T-helper 1 cell treated with Interleukin-12 subunit alpha and Interleukin-12 subunit beta and Interleukin-4 antibody, amounts not matched to agents 30 μg/mL and 1 μg/mL, for 36 hours (primary cell): ENCODE results near the gene NFE2L3.
"Not testable (repeated sequence)": the region's sequence is repeated elsewhere in the genome, so short reads cannot be mapped to it uniquely, and the experiment has no call there.

Source experiments
- H3K27ac Mint-ChIP-seq: one replicate; pipeline ENCODE4 v1.8.0; 2021; ENCODE audit warnings: mild to moderate bottlenecking, mixed read lengths
- H3K27me3 Mint-ChIP-seq: one replicate; pipeline ENCODE4 v1.8.0; 2021; ENCODE audit warnings: low read depth, mixed read lengths
- H3K36me3 Mint-ChIP-seq: one replicate; pipeline ENCODE4 v1.8.0; 2021; ENCODE audit warnings: low read depth, mixed read lengths
- H3K4me1 Mint-ChIP-seq: one replicate; pipeline ENCODE4 v1.8.0; 2021; ENCODE audit warnings: low read depth, mixed read lengths
- H3K4me3 Mint-ChIP-seq: one replicate; pipeline ENCODE4 v1.8.0; 2021; ENCODE audit warnings: mild to moderate bottlenecking, moderate library complexity, mixed read lengths
- H3K9me3 Mint-ChIP-seq: one replicate; pipeline ENCODE4 v1.8.0; 2021; ENCODE audit warnings: mixed read lengths

The NFE2L3 gene, protein sequence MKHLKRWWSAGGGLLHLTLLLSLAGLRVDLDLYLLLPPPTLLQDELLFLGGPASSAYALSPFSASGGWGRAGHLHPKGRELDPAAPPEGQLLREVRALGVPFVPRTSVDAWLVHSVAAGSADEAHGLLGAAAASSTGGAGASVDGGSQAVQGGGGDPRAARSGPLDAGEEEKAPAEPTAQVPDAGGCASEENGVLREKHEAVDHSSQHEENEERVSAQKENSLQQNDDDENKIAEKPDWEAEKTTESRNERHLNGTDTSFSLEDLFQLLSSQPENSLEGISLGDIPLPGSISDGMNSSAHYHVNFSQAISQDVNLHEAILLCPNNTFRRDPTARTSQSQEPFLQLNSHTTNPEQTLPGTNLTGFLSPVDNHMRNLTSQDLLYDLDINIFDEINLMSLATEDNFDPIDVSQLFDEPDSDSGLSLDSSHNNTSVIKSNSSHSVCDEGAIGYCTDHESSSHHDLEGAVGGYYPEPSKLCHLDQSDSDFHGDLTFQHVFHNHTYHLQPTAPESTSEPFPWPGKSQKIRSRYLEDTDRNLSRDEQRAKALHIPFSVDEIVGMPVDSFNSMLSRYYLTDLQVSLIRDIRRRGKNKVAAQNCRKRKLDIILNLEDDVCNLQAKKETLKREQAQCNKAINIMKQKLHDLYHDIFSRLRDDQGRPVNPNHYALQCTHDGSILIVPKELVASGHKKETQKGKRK

DNA sequence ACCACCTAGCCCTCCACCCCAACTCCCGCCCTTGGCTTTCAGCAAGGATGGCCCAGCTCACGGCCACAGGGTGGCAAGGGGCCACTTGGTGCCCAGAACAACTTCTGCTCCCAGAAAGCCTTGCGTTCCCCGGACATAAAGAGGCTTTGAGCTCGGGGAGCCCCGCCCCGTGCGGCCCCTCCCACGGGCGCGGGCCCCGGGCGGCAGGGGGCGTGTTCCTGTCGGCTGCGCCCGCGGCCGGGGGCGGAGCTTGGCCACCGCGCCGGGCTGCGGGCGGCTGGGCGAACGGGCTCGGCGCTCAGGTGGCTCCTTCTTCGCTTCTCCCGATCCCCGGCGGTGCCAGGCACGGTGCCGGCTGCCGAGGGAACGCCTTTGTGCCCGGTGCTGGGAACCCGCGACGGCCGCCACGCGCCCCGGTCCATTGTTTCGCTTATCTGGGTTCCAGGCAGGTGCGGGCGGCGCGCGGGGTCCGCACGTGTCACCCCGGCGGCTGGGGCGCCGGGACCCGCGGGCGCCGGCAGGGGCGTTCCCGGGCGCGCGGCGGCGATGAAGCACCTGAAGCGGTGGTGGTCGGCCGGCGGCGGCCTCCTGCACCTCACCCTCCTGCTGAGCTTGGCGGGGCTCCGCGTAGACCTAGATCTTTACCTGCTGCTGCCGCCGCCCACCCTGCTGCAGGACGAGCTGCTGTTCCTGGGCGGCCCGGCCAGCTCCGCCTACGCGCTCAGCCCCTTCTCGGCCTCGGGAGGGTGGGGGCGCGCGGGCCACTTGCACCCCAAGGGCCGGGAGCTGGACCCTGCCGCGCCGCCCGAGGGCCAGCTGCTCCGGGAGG lies at the start of gene NFE2L3:
TSS of gene NFE2L3 (plus strand) at position 246 of the 829 bp plus-strand sequence. CDS start at position 547, 301 bp downstream.
- Mint-ChIP-seq H3K27ac (peak within 1 kb of the TSS; percentile 97), H3K4me1 (peaks cover 50% of the 10 kb centered on the region), H3K27me3 (no peaks in the 10 kb centered on the region), H3K4me3 (peak within 1 kb of the TSS; percentile 98), H3K9me3 (no peaks in the 10 kb centered on the region), H3K36me3 (peaks cover 14% of the 10 kb centered on the region)

DNA sequence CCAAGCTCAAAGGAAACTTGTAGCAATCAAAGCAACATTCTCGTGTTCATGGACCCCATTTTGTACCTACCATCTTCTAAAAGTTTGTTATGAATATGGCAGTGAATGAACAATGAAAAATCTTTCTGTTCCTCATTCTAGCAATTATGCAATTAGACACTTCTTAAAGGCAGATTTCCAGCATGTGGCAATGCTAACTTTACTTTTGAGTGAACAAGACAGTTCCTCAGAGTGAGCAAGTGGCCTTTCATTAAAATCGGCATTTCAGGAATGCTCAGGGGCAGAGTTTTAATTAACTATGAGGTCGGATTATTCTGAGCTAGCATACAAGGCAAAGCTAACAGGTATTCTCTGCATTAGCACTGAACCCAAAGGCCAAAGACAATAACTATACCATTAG lies 48.4 kb upstream of the NFE2L3 start:
- H3K36me3 Mint-ChIP-seq: no peaks in the 10 kb centered on the region
- H3K27me3 Mint-ChIP-seq: no peaks in the 10 kb centered on the region
- no peak overlapping the region for H3K27ac Mint-ChIP-seq
- no peaks in the 10 kb centered on the region for H3K9me3 Mint-ChIP-seq
- peaks cover 18% of the 10 kb centered on the region for H3K4me1 Mint-ChIP-seq
- H3K4me3 Mint-ChIP-seq: no peak overlapping the region

DNA sequence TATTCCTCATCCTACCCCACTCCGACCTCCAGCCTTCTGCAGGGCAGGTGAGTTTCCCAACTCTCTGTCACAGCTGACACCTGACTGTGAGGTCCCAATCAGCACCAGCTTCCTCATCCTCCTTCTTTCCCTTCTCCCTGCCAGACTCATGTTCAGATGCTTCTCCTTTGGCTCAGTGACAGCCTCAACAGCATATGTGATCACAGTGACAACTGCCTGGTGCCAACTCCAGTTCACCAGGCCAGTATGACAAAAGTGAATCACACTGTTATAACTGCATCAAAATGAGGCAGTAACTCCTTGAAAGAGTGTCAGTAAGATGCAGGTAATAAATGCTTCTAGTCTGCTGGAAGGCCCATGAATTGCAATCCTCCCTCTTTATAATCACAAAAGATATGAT lies 46.8 kb upstream of the NFE2L3 start:
- Mint-ChIP-seq H3K4me1 (peaks cover 14% of the 10 kb centered on the region), H3K4me3 (no peak overlapping the region), H3K9me3 (no peaks in the 10 kb centered on the region), H3K27ac (no peak overlapping the region), H3K27me3 (peaks cover 3% of the 10 kb centered on the region), H3K36me3 (no peaks in the 10 kb centered on the region)

DNA sequence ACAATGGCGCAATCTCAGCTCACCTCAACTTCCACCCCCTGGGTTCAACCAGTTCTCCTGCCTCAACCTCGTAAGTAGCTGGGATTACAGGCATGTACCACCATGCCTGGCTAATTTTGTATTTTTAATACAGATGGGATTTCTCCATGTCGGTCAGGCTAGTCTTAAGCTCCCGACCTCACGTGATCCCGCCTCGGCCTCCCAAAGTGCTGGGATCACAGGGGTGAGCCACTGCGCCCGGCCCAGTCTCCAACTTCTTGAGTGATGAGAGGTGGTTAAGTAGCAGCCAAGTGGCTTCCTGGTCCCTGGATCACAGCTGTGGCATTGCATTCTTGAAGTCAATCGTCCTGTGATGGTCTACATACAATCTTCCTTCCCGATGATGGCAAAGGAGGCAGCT lies 46.1 kb upstream of the NFE2L3 start:
- no peak overlapping the region for H3K27ac Mint-ChIP-seq
- peaks cover 11% of the 10 kb centered on the region for H3K4me1 Mint-ChIP-seq
- peaks cover 3% of the 10 kb centered on the region for H3K27me3 Mint-ChIP-seq
- no peaks in the 10 kb centered on the region for H3K36me3 Mint-ChIP-seq
- no peak overlapping the region for H3K4me3 Mint-ChIP-seq
- no peaks in the 10 kb centered on the region for H3K9me3 Mint-ChIP-seq

DNA sequence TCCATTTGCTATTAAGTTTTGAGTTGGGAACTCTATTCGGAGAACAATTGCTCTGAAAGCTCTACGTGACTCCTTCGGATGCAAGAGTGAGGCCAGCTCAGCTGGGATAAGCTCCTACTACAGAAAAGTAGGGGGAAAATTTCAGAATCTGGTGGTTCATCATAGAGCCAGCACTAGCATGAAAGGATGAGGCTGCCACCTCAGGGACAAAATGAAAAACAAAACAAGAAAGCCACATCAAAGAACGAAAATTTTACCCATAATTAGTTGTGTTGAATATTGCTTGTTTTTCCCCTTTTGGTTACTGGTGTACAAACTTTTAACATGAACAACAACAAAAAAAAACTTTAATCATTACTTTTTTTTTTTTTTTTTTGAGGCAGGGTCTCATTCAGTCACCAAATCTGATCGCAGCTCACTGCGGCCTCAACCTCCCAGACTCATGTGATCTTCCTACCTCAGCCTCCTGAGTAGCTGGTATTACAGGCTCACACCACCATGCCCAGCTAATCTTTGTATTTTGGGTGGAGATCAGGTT lies 39.7 kb upstream of the NFE2L3 start:
- H3K9me3 Mint-ChIP-seq: no peaks in the 10 kb centered on the region
- no peaks in the 10 kb centered on the region for H3K36me3 Mint-ChIP-seq
- peaks cover 14% of the 10 kb centered on the region for H3K27me3 Mint-ChIP-seq
- no peak overlapping the region for H3K4me3 Mint-ChIP-seq
- H3K4me1 Mint-ChIP-seq: peaks cover 4% of the 10 kb centered on the region
- no peak overlapping the region for H3K27ac Mint-ChIP-seq

DNA sequence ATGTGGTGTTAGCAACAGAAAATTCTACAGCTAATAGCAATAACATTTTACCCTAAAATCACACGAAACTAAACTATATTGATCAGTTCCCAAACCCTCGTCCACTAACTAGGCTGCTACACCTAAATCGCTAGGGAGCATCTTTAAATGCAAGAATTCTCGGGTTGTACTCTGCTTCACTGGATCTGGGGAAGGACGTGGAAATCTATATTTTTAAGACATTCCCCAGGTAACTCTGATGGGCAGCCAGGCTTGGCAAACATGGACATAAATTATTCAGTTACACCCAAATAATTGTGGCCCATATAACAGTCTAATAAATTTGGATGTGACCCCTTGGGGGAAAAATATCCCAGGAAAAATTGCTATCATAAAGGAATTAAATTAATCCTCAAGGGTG lies 36.3 kb upstream of the NFE2L3 start:
- Mint-ChIP-seq H3K9me3 (no peaks in the 10 kb centered on the region), H3K27ac (no peak overlapping the region), H3K27me3 (peaks cover 18% of the 10 kb centered on the region), H3K36me3 (no peaks in the 10 kb centered on the region), H3K4me3 (no peak overlapping the region), H3K4me1 (peaks cover 4% of the 10 kb centered on the region)

DNA sequence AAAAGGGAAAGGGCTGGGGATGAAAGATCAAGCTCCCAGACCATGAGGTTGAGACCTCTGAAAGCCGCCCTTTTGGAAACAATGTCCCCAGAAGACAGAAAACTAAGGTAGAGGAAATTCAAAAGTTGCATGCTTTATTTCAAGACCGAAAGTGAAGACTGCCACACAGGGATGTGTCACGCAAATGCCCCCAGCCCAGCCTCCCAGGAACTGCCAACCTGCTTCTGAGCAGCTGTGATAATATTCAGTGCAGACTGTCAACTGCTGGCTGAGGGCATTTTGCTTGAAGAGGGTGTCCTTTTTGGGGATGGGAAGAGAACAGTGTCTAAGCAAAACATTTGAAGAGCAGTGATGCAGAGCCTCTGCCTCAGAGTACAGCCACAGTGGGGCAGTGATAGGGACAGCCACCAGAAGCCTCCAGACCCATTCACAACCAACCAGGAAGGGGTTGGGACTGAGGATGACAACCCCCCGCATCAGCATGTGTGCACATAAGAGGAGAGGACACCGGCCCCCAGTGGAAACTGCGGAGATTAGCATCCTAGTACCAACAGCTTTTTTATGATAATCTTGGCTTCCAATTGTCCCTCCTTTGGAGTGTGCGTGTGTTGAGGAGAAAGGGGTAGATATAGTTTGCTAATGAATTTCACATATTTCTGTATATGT lies 34.7 kb upstream of the NFE2L3 start:
- Mint-ChIP-seq H3K27me3 (peaks cover 18% of the 10 kb centered on the region), H3K4me3 (no peak overlapping the region), H3K36me3 (no peaks in the 10 kb centered on the region), H3K9me3 (no peaks in the 10 kb centered on the region), H3K27ac (no peak overlapping the region), H3K4me1 (no peaks in the 10 kb centered on the region)

DNA sequence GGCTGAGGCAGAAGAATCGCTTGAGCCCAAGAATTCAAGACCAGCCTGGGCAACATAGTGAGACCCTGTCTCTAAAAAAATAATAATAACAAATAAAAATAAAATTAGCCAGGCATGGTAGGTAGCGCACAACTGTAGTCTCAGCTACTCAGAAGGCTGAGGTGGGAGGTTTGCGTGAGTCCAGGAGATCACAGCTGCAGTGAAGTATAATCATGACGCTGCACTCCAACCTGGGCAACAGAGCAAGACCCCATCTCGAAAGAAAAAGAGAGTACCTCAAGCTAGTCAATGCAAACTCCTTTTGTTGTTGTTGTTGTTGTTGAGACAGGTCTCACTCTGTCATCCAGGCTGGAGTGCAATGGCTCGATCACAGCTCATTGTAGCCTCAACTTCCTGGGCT lies 34.0 kb upstream of the NFE2L3 start:
- H3K9me3 Mint-ChIP-seq: no peaks in the 10 kb centered on the region
- H3K27ac Mint-ChIP-seq: no peak overlapping the region
- H3K27me3 Mint-ChIP-seq: peaks cover 18% of the 10 kb centered on the region
- H3K4me3 Mint-ChIP-seq: no peak overlapping the region
- H3K4me1 Mint-ChIP-seq: peaks cover 2% of the 10 kb centered on the region
- no peaks in the 10 kb centered on the region for H3K36me3 Mint-ChIP-seq

DNA sequence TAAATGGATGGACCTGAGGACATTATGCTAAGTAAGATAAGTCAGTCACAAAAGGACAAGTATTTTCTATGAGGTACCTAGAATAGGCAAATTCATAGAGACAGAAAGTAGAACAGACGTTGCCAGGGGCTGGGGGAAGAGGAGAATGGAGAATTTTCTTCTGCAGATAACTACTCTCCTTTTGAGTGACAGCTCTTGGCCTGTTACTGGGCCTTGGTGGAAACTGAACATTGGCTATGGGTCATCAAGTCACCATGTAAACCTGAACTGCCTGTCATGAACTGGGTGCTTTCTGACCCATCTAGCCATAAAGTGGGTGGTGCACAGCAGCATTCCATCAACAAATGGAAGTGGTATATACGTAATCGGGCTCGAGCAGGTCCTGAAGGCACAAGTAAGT lies 29.3 kb upstream of the NFE2L3 start:
- Mint-ChIP-seq H3K27me3 (peaks cover 7% of the 10 kb centered on the region), H3K4me3 (no peak overlapping the region), H3K4me1 (peaks cover 8% of the 10 kb centered on the region), H3K27ac (no peak overlapping the region), H3K9me3 (no peaks in the 10 kb centered on the region), H3K36me3 (no peaks in the 10 kb centered on the region)

DNA sequence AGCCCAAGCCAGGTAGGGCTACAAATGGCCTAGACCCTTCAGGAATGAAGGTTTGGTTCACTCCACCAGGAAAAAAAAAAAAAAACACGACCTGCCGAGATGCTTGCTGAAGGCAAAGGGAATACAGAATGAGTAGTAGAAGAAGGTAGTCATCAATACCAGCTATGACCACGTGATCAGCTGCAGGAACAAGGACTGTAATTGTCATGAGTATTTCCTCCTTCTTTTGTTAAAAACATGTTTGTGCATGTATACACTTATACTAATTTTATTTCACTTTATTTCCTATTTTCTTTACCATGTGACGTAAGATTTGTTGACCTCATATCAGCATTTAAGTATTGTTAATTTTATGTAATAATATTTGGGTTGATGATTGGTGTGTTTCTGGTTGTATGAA lies 27.2 kb upstream of the NFE2L3 start:
- H3K4me1 Mint-ChIP-seq, H3K36me3 Mint-ChIP-seq, H3K4me3 Mint-ChIP-seq, H3K27ac Mint-ChIP-seq, H3K27me3 Mint-ChIP-seq, H3K9me3 Mint-ChIP-seq: not testable (repeated sequence)

DNA sequence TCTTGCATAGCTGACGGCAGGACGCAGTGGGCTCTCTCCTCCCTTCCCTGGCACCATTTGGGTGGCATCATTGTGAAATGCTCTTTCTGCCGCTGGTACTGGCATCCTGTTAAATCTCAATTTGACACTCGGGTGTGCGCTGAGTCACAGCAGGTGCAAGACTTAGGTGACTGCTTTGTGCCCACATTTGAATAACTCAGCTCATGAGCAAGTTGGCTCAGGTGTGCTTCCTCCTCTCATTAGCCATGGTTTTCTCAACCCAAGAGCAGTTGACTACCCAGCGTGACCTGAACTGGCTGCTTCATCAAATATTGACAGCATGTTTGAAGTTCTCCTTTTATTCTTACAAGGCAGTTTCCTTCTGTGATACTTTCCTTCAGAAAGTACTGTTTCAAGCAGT lies 24.6 kb upstream of the NFE2L3 start:
- Mint-ChIP-seq H3K9me3 (no peaks in the 10 kb centered on the region), H3K4me1 (peaks cover 8% of the 10 kb centered on the region), H3K27ac (no peak overlapping the region), H3K36me3 (no peaks in the 10 kb centered on the region), H3K4me3 (no peak overlapping the region), H3K27me3 (peaks cover 13% of the 10 kb centered on the region)

DNA sequence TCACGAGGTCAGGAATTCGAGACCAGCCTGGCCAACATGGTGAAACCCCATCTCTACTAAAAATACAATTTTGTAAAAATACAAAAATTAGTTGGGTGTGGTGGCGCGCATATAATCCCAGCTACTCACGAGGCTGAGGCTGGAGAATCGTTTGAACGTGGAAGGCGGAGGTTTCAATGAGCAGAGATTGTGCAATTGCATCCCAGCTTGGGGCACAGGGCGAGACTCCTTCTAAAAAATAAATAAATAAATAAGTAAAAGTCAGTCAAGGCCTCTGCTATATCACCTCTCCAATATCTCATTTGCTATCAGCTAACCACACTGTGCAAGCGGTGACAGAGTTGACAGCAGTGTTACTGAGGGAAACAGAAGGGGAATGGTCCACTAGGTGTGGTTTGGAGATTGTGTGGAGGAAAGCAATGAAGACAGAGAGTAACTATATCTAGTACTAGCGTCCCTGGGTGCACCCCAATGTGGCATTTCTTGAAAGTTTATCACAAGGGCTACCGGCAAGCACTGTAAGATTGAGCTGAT lies 20.9 kb upstream of the NFE2L3 start:
- Mint-ChIP-seq H3K4me1 (peaks cover 3% of the 10 kb centered on the region), H3K4me3 (no peak overlapping the region), H3K36me3 (no peaks in the 10 kb centered on the region), H3K9me3 (no peaks in the 10 kb centered on the region), H3K27ac (no peak overlapping the region), H3K27me3 (peaks cover 27% of the 10 kb centered on the region)

DNA sequence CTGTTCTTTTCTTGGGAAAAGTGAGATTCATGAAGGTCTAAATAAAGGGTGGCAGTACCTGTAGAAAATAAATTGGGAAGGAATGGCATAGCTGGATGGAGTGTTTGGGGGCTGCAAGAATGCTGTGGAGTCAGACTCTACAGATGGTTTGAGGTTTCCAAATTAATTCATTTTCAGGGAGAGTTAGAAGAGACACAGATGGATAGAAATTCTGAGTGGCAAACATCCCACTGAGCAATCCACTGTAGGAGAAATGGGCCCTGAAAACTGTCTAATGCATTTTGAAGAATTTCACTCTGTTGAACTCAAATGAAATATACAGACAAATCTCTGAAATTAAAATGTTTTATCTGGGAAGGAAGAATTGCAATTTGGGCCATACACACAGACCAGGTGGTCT lies 16.9 kb upstream of the NFE2L3 start:
- Mint-ChIP-seq H3K27ac (no peak overlapping the region), H3K9me3 (no peaks in the 10 kb centered on the region), H3K4me1 (peaks cover 2% of the 10 kb centered on the region), H3K36me3 (no peaks in the 10 kb centered on the region), H3K4me3 (no peak overlapping the region), H3K27me3 (peaks cover 27% of the 10 kb centered on the region)

DNA sequence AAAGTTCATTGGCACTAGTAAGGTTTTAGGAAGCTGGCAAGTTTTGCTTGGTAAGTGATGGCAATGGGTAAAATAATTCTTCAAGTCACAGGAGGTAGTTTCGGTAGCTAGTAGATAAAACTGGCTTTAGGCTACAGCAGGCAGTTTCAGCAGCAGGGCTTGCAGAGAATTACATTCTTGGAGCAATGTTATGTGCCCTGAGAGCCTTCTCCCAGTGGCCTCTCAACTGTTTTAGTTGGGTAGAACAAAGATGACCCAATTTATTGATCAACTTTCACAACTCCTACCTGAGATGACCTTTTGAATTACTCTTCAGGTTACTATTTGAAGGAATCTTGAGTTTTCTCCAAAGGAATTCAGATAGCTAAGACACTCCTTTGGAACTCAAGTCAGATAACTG lies 16.4 kb upstream of the NFE2L3 start:
- Mint-ChIP-seq H3K4me1 (peaks cover 2% of the 10 kb centered on the region), H3K27me3 (peaks cover 27% of the 10 kb centered on the region), H3K9me3 (no peaks in the 10 kb centered on the region), H3K36me3 (no peaks in the 10 kb centered on the region), H3K4me3 (no peak overlapping the region), H3K27ac (no peak overlapping the region)
